ENCODE data around the gene EPHB3. TPM values are rescaled to one million over a fixed set of nuclear protein-coding genes. Genes with fewer than 3 reads are reported as not detected.

The EPHB3 gene
- total RNA-seq, 4 donors from 2014 or later, result 14.7 to 58.1 (median 33.1) TPM

DNA sequence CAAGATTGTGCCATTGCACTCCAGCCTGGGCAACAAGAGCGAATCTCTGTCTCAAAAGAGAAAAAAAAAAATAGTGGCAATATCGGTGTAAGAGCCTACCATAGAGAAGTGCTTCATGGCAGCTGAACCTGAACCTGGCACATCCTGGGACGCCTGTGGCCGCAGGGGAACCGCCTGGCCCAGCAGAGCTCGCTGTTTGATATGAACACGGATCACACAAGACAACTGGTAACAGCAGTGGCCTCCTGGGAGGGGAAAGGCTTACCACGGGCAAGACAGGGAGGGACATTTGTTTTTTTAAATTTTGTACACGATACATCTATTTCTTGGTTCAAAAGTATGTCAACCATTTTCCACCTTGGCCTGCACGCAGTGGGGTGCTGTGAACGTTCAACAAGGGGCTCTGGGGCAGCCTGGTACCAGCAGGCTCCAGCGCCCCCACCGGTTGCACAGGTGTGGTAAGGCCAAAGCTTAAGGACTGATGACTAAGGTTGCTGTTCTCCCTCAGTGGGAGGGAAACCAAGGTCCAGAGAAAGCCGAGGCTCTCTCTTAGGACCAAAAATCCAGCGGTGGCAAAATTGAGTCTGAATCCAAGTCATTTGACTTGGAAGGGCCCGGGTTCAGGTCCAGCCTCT lies 21.7 kb upstream of the EPHB3 start:
- WGBS, 2 donors, result 69 to 73% methylated on average over 14 to 16 of the region's 16 CpGs
- Histone ChIP-seq H3K36me3 (no peaks in the 10 kb centered on the region), H3K27me3 (peaks cover 0 to 69% (median 0%) of the 10 kb centered on the region in 4 donors), H3K27ac (no peak overlapping the region), H3K9me3 (no peaks in the 10 kb centered on the region), H3K4me1 (peaks cover 0 to 8% (median 7%) of the 10 kb centered on the region in 3 donors), H3K4me3 (no peak overlapping the region)
- DNase-seq, result no peak
- TF ChIP-seq POLR2A (IDR thresholded peaks at IDR 0.05), result no peak
- TF ChIP-seq, protein P1, sequence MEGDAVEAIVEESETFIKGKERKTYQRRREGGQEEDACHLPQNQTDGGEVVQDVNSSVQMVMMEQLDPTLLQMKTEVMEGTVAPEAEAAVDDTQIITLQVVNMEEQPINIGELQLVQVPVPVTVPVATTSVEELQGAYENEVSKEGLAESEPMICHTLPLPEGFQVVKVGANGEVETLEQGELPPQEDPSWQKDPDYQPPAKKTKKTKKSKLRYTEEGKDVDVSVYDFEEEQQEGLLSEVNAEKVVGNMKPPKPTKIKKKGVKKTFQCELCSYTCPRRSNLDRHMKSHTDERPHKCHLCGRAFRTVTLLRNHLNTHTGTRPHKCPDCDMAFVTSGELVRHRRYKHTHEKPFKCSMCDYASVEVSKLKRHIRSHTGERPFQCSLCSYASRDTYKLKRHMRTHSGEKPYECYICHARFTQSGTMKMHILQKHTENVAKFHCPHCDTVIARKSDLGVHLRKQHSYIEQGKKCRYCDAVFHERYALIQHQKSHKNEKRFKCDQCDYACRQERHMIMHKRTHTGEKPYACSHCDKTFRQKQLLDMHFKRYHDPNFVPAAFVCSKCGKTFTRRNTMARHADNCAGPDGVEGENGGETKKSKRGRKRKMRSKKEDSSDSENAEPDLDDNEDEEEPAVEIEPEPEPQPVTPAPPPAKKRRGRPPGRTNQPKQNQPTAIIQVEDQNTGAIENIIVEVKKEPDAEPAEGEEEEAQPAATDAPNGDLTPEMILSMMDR (IDR thresholded peaks at IDR 0.05), result no peak
- intact Hi-C loops (cut with DNase I), result loop anchor here (10.0 kb wide), 2 partner anchors 125 to 165 kb away; partner anchors contain the start of gene THPO

DNA sequence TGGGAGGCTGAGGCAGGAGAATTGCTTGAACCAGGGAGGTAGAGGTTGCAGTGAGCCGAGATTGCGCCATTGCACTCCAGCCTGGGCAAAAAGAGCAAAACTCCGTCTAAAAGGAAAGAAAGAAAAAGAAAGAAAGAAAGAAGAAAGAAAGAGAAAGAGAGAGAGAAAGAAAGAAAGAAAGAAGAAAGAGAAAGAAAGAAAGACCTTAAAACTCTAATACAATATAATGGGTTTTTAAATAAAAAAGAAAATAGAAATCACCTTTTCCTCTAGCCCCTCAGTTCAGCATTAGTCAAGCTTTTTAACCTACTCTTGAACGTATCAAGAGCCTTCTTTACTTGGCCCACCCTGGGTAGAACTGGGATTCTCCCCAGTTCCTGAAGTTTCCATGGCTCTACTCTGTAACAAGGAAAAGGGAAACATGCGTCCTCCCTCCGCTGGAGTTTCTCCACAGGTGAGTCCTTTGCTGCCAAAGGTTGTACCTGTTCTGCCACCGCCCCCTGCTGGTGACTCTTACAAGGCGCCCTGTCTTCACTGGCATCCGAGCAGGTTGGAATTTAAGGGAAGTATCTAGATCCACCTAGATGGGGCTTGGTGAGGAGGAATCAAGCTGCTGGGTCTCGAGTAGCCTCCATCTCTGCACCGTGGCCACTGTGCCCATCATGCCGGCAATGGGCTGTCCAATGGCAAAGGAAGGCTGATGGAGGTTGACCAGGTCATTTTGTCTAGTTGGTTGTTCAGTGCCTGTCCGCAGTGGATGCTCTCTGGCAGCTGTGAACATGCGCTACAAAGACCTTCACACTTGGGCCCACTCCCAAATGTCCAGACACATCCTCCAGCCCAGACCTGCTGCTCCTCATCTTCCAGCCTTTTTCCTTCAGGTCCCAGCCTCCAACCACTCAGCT lies 20.6 kb upstream of the EPHB3 start:
- Histone ChIP-seq H3K27ac (no peak overlapping the region), H3K9me3 (no peaks in the 10 kb centered on the region), H3K36me3 (no peaks in the 10 kb centered on the region), H3K4me1 (peaks cover 0 to 8% (median 7%) of the 10 kb centered on the region in 3 donors), H3K4me3 (no peak overlapping the region), H3K27me3 (peaks cover 0 to 66% (median 0%) of the 10 kb centered on the region in 4 donors)
- no peak for DNase-seq
- intact Hi-C loops (cut with DNase I), result loop anchor here (10.0 kb wide), 2 partner anchors 126 to 166 kb away; partner anchors contain the start of gene THPO
- TF ChIP-seq POLR2A (IDR thresholded peaks at IDR 0.05), result no peak
- TF ChIP-seq, protein P1 (IDR thresholded peaks at IDR 0.05), result peak; percentile 72 to 91 (median 84)
- 41 to 58% methylated on average over 8 to 14 of the region's 14 CpGs for WGBS, 2 donors

DNA sequence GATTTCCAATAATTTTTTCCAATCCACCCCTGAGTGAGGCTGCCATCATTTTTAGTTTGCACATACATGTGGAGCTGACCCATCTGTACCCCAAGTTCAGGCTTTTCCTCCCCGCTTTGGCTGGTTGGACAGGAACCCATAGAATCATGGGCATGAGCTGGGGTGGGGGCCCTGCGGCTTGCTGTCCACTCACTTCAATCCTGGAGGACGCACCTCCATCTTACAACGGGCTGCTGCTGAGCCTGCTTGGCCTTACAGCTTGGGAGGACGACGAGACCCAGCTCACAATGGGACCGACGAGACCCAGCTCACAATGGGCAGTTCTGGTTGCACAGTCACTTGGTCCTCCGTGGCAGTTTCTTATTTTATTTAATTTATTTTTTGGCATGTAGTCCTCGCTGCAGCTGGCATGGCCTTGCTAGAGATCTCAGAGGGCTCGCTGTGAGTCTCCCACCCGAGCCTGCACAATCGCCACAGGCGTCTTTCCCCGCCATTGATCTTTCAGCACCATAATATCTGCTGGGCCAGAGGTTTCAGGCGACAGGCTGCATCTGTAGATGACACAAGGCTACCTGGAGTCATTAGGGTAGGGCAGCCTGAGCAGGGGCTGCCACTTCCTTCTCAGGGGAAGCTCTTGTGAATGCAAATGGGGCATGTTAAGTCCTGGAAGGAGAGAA lies 19.6 kb upstream of the EPHB3 start:
- no peak for DNase-seq
- Histone ChIP-seq H3K27ac (no peak overlapping the region), H3K9me3 (no peaks in the 10 kb centered on the region), H3K27me3 (peaks cover 0 to 57% (median 0%) of the 10 kb centered on the region in 4 donors), H3K4me1 (peaks cover 0 to 8% (median 7%) of the 10 kb centered on the region in 3 donors), H3K36me3 (no peaks in the 10 kb centered on the region), H3K4me3 (no peak overlapping the region)
- intact Hi-C loops (cut with DNase I), result loop anchor here (10.0 kb wide), 2 partner anchors 127 to 167 kb away; partner anchors contain the start of gene THPO
- TF ChIP-seq, protein P1 (IDR thresholded peaks at IDR 0.05), result no peak
- no peak for TF ChIP-seq POLR2A (IDR thresholded peaks at IDR 0.05)
- 71 to 77% methylated on average over 12 to 13 of the region's 16 CpGs for WGBS, 2 donors

DNA sequence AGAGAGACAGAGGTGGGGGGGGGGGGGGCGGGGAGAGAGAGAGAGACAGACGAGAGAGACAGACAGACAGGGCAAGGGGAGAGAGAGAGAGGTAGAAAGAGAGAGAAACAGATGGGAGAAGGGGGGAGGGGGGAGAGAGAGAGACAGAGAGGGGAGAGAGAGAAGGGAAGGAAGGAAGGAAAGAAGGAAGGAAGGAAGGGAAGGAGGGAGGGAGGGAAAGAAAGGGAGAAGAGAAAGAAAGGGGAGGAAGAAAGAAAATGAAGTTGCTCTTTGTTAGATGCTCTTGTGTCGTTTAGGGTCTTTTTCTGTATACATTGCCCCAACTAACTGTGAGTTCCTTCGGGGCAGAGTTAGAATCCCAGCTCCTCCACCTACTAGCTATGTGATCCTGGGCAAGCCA lies 19.0 kb upstream of the EPHB3 start:
- TF ChIP-seq, protein P1 (IDR thresholded peaks at IDR 0.05), result no peak
- no peak for TF ChIP-seq POLR2A (IDR thresholded peaks at IDR 0.05)

More for the DNA sequence above, 19.0 kb upstream of the EPHB3 start:
- Histone ChIP-seq H3K9me3 (no peaks in the 10 kb centered on the region), H3K27ac (no peak overlapping the region), H3K27me3 (peaks cover 0 to 57% (median 0%) of the 10 kb centered on the region in 4 donors), H3K36me3 (no peaks in the 10 kb centered on the region), H3K4me1 (peaks cover 0 to 8% (median 7%) of the 10 kb centered on the region in 3 donors), H3K4me3 (no peak overlapping the region)
- intact Hi-C loops (cut with DNase I), result loop anchor here (10.0 kb wide), 2 partner anchors 128 to 168 kb away; partner anchors contain the start of gene THPO
- DNase-seq, result no peak
- 37 to 38% methylated on average over 3 to 4 of the region's 4 CpGs for WGBS, 2 donors
